GM18517 (cell line): ENCODE data around the gene PDZD2.

Experiments used
- ATAC-seq: cut with Tn5 transposase; IDR thresholded peaks from one replicate; pipeline ENCODE4 v1.9.1; 2021; ENCODE audit warnings: mild to moderate bottlenecking, moderate library complexity; ENCODE audit not compliant: unreplicated experiment

Gene PDZD2

DNA sequence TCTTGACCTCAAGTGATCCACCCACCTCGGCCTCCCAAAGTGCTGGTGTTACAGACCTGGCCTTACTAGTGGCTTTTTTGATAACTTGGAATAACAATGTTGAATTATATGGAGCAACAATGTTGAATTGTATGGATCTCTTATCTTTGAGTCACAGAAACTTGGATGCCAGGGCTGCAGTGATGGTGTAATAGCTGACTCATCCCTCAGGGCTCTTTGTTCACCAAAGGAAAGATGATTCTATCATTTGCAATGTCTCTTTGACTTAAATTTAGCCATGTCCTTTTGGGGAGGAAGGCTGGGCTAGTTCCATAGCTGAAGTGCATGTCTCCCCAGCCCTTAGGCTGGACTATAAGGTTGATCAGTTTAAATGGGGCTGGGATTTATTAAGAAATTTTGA is 172.3 kb downstream of the PDZD2 start:
- no peak for ATAC-seq

DNA sequence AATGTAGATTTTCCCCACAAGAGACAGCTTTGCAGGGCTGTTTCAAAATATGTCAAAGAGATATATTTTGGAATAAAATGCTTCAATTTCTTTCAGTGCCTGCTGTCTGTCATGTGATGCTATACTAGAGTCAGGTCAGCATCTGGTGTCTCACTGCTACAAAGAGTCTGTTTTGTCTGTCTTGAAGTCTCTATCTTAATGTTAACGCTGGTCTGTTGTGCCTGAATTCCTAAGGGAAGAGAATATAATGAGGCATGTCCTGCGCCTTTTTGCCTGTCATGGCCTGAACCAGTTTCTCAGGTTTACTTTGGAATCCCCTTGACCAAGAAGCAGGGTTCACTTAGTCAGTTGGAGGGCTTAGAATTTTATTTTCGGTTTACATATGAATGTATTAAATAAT is 176.4 kb downstream of the PDZD2 start:
- ATAC-seq: no peak

DNA sequence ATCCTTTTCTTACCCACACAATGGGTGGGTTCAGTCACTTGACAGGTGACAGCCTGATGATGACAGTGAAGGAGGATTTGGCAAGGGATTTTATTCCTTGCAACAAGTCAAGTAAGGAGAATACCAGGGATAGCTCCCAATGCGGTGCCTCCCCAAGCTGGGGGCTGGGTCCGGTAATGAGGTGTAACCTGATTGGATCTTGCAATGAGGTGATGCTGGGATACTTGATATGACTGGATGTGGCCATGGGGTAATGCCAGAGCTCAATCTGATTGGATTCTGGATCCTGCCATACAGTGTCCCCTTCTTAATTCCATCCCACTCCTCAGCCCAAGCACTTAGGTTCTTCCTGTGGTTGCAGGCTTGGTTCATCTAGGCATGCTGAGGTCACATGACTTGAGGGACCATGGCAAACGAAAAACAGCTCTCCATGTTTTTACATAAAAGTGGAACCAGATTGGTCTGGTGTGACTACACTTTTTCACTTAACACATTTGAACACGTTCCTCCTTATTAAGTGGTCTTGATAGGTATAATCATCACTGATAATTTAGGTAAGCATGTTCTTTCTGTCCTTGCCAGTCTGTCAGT is 181.1 kb downstream of the PDZD2 start:
- no peak for ATAC-seq

DNA sequence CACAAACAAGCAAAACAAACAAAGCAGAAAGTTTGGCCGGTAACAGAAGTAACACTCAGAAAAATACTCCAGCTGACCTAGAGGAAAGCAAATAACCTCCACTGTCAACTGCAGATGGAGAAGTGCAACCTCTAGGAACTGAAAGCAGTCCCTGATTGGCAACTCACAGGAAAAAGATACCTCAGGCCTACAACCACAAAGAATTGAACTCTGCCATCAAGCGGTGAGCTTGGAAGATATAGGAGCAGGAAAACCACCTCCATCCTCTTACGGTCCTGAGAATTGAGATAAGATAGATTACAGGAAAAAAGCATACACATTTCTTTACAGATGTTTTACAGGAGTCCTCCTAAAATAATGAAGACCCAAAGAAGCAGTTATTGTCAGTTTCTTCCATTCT is 184.5 kb downstream of the PDZD2 start:
- ATAC-seq: no peak

DNA sequence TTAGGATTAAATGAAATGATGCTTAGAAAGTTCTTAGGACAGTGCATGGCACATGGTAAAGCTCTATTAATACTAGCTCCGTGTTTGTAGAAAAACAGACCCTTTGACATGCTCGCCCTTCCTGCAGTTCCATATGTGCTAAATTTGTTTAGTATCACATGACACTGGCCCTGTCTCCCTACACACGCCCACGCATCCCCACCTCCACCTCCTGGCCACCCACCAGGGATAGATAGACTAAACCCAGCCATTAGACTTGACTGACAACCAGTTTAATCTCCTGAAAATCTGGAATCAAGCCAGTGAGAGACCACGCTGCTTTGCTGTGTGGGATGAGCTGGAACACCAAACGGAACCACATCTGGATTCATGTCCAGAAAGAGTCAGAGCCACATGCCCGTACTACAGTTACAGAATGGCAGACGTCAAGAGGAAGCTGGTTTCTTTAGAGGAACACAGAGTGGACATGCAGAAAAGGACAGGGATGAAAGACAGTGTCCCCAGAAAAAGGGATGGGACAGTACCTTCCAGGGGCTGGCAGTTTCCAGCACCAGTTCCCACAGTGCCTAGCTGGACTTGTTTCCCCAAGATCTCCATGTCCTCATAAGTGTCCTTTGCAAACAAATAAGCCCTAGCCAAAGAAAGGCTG is 186.1 kb downstream of the PDZD2 start:
- ATAC-seq: no peak

DNA sequence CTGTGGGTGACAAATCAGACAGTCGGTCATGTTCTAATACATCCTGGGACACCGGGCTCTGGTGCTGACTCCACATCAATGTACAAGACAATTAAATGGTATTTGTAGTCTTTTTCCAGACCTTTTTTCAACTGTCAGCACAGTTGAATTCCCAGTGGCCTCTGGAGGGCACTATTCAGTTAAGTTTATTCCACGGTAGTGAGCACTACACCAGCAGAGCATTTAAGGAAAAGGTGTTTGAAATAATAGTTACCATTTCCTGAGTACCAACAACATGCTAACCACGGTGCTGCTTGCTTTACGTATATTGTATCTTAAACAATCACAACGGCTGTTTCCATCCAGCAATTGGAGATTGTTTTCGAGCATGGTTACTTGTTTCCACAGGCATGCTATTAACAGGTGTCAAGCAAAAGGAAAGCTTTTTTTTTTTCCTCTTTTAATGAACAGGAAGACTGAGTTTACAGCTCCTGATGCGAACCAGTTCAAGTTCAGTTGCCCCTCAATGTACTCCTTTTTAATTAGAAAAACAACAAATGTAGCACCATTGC is 186.7 kb downstream of the PDZD2 start:
- peak; percentile 51 for ATAC-seq

DNA sequence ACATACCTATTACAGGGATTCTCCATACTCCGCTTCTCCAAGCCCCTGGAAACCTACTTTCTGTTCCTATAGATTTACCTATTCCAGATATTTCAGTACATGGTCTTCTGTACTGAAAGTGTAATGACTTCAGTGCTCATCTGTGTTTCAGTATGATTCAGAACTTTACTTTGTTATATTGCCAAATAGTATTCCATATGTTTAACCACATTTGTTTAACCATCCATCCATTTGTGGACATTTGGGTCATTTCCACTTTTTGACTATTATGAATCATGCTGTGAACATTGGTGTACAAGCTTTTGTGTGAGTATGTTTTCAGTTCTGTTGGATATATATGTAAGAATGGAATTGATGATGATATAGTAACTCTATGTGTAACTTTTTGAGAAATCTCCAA is 188.9 kb downstream of the PDZD2 start:
- no peak for ATAC-seq

DNA sequence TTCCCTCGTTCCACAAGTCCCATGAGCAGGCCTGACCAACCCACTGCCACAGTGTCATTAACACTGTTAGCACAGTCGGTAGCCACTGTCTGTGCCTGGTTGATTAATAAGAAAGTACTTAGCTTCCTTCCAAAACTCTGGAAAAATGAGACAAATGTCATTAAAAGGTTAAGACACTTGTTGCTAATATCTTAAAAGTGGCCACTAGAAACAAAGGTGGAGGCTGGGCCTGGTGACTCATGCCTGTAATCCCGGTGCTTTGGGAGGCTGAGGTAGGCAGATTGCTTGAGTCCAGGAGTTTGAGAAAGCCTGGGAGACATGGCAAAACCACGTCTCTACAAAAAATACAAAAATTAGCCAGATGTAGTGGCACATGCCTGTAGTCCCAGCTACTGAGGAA is 194.0 kb downstream of the PDZD2 start:
- no peak for ATAC-seq

DNA sequence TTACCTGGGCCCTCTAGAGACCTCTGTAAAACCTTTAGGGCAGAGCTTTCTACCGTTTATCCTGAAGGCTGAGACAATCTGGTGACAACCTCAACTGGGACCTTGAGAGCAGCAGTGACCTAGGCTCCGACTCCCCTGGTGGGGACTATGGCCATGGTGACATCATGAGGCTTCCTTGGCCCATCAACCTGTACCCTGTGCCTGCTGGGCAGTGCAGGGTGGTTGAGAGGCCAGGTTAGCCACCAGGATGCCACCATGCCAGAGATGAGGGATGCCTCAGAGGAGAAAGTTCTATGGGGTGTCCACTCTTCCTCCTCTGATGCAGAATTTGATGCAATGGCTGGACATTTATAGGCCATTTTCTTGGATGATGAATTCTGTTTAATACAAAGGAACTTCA is 194.8 kb downstream of the PDZD2 start:
- ATAC-seq: no peak

DNA sequence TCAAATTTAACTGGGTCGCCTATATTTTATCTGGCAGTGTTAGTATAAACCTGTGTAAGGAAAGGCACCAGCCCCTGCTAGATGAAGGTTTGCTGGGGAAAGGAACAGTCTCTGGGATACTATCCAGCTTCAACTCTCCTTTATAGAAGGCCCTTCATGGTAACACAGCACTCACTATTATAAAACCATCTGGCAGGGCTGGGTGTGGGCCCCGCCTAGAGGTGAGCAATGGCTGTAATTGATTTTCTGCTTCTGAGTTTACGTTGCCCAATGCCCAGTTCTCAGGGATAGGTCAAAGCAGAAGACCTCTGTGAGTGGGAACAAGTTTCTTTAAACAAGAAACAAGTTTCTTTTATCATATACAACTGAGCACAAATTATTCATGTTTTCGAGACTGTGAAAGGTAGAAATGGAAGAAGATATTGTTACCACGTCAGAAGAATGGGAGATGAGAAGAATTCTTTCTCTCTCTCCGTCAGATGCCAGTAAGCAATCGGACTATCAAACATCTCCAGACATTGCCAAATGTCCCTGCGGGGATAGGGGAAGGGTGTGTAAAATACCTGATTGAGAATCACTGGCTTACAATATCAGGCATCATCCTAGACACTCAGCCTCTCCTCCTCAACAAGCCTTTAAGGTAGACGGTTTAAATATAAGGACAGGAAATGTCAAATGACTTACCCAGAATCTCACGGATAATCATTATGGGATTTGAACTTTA is 205.9 kb downstream of the PDZD2 start:
- ATAC-seq: no peak

DNA sequence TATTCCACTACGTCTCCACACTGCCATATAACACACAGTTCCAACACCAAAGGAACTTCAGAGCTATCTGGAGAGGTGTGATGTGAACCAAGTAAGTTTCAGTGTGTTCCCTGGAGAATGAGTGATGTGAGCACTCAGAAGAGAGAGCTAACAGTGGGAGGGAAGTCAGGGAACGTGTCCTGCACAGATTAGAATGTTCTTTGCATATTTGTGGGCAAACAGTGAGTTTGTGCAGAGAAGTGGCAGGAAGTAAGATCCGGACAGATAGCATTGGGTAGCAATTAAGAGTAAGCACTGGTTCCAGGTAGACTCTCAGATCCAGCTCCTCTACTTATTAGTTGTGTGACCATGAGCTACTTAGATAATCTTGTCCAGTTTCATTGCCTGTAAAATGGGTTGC is 206.4 kb downstream of the PDZD2 start:
- ATAC-seq: no peak

DNA sequence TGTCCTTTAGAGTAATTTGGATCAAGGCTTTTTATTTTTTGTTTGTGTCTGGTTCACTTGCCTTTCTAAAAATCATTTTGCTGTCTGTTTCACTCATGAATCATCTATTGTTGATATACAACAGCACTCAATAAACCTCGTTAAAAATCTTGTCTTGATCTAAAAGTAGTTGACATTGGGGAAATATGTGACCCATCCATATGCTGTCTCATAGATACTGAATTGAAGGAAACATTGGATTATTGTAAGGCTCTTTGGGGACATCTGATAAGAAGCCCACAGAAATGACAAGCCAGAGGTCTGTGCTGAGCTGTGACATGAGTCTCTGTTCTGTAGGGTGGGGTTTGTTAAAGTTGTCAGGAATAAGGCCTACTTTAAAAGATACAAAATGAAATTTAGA is 208.0 kb downstream of the PDZD2 start:
- ATAC-seq: no peak

DNA sequence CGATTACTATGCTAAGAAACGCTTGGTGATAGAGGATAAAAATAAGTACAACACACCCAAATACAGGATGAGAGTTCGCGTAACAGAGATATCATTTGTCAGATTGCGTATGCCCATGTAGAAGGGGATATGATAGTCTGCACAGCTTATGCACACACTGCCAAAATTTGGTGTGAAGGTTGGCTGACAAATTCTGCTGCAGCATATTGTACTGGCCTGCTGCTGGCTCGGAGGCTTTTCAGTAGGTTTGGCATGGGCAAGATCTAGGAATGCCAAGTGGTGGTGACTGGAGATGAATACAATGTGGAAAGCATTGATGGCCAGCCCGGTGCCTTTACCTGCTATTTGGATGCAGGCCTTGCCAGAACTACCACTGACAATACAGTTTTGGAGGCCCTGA is 208.4 kb downstream of the PDZD2 start:
- no peak for ATAC-seq

DNA sequence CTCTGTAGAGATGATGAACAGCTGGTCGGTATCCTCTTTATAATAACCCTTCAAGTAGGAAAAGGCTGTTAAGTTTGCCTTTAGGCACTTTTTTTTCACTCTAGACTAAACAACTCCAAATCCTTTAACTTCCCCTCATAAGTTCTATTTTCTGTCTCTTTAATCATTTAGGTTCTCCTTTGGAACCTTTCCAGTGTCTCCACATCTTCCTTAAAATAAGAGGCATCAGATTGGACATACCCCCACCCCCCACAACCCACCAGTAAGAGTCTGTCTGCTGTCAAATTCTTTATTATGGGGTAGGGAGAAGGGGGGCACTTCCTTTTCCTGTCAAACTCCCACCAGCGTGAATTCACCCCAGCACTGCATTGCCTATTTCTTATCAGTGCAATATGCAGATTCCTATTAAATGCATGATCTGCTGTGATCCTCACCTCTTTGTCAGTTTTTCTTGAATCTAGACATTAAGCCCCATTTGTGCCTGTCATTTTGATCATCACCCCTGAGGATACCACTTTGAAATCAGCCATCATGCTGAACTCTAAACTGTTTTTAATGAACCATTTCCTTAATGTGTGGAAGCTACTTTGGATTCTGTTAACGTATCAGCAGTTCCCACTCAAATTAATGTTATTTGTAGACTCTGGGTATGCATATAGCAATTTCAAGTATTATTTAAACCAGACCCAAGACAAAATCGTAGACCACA is 212.2 kb downstream of the PDZD2 start:
- ATAC-seq: no peak

DNA sequence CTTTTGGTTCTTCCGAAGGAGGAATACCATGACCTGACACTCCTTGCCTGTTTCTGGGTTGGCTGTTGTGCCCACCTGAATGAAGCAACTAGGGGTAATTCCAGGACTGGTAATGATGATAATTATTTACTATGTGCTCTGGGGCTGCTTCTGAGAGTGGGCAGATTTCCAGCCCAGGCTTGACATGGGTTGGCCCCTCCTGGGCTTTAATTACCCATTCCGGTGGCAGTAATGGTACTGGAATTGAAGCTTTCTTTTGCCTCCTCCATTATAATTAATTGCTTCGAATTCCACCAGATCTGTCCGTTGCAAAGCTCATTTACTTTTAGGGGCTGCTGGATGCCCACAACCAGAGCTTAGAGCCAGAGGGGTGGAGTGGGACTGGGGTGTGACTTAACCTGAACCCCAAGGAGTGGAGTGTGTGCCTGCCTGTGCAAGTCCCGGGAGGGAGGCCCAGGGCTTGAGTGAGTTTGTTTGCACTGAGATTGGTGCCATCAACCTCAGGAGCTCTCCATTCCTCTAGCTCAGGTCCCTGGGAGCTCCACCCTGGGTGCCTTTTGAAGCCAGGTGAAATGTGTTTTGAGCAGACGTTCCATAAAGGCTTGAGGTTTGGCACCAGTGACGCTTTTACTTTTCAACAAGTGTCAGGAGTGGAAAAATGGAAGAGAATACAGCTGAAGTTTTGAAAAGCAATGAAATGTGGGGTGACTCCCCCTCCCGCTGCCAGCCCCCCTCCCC is 214.6 kb downstream of the PDZD2 start:
- ATAC-seq: no peak

DNA sequence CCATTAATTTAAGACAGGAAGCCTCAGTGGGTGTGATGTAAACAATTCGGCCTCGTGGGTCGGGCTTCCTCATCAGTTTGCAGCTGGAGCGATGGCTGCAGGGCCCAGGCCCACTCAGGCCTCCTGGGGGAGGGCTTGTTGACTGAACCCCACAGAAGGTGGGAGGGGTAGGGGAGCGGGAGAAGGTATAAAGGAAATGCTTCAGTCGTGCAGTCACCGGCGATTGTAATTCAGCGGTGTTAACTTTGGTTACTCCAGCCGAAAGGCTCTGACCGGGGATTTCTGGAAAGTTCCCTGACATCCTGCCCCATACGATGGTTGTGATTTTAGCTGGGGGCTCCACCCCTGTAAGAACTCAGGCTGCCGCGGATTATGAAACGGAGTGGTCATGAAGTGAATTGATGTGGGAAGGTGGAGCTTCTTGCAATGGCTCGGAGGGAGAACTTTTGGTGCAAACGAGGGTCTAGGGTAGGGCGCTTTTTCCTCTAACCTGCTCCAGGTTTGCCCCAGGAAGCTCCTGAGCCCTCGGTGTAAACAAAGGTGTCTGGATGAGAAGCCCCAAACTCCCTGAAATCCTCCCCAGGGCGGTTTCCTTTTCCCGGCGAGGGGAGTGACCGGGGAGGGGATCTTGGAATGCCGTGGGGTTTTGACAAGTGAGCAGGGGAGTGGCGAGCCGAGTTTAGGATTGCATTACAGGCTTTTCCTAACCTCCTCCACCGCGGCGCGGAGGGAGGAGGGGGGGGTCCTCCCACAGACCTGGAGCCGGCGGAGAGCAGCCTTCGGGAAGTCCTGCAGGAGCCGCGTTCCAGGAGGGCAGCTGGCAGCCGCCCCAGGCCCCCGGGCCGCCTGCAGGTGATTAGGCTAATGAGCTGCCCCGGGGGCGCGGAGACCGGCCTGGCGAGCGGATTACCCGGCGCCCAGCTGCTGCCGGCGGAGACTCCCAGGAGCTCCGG is 215.5 kb downstream of the PDZD2 start:
- no peak for ATAC-seq

DNA sequence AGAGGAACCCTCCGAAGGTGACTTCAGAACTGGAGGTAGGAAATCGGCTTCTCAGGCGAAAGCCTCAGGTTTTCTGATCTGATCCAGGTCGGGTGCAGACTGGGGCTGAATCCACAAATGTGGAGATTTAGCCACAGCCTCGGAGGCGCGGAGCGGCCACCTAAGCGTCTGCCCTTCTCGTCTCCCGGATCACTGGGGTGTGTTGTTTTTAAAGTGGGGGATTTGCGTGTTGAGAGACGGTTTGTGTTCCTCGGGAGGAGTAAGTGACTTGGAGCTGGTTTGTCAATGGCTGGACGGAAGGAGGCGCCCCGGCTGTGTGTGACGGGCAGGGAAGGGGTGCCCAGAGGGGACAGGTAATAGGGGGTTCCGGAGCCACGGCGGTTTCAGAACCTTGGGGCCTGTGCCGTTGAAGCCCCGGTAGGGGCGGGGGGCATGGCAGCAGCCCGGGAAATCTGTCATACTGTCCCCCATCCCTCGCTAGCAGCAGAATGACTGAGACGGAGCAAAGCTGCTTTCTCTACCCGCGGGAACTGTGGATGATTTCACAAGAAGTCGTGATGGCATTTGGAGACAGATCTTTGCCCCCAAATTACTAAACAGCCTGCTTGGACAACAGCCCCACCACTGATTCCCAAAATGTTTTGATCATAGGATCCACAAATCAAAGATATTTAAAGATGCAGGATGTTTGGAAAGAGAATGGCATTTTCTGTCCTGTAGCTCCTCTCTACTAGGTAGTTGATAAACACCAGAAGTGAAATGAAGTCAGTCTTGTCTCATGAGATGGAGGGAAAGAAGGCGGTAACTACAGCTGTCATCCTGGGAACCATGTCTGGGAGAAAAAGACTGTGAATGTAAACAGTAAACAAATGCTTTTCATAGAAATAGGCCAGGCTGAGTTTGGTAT is 216.5 kb downstream of the PDZD2 start:
- no peak for ATAC-seq

DNA sequence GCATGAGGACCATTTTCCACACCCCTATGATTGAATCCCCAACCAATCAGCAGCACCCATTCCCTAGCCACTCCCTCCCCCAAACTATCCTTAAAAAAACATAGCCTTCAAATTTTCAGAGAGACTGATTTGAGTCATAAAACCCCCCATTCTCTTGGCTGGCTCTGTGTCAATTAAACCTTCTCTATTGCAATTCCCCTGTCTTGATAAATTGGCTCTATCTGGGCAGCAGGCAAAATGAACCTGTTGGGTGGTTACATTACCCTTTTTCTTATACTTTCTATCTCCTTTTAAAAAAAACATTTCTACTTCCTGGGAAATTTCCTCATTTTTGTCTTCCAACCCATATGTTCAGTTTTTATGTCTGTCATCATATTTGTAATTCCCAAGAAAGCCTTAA is 220.2 kb downstream of the PDZD2 start:
- no peak for ATAC-seq

DNA sequence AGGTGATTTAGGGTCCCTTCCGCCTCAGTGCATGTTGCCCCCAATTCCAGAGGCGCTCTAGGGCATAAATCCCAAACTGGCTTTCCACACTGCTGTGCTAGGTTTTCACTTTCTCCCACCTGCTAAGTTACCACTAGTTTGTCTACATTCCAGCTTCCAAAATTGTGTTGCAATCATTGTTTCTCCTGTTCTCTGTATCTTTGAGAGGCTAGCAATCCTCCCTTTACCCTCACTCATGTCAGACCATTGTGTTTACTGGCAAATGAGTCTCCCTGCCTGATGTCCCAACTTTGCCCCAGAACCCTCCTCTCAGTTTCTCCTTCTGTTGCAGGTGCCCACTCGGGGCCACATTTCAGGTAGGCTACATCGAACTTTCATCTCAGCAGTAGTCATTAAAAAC is 221.3 kb downstream of the PDZD2 start:
- no peak for ATAC-seq
